Endometrial microvascular endothelial cells (primary cell): ENCODE measurements around the gene NHLRC4. TPM values are rescaled to one million over a fixed set of nuclear protein-coding genes. Genes with fewer than 3 reads are reported as not detected.

Experiments used
- in situ Hi-C: cut with HindIII; loops from 2 replicates; pipeline ENCODE4 v1.10.0; 2017; ENCODE audit warnings: low sequenced_read_pairs, low pct_unique_long_range_greater_than_20kb; ENCODE audit errors: inconsistent ontology term
- total RNA-seq: library from RNA; depleted of rRNA; stranded (reverse); fragments of >200 nt; gene quantifications from one replicate; pipeline ENCODE4 v1.2.3, GENCODE V29; 2015; ENCODE audit errors: inconsistent ontology term

NHLRC4 gene
- total RNA-seq, 1 donor from 2014 or later: not detected

DNA sequence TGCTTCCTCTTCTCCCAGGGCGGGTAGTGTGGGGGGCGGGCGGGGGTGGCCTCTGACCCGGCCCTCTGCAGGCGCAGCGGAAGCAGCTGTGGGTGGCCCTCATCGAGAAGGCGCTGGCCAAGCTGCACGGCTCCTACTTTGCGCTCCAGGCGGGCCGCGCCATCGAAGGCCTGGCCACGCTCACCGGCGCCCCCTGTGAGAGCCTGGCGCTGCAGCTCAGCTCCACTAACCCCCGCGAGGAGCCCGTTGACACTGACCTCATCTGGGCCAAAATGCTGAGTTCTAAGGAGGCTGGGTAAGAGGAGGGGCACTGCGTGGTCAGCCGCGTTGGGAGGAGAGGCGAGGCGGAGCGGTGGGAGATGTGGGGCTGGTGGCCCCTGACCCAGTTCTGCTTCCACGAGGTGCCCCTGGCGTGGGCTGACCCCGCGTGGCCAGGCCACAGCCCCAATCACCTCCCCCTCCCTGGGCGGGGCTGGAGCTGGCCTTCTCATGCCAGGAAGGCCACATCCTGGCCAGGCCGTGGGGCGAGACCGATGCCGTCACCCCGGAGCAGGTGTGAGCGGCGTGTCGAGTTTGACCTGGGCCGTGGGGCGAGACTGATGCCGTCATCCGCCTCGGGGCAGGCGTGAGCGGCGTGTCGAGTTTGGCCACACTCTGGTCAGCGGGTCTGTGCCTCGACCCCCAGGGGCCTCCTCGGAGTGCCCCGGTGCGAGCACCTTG, 17.1 kb upstream of the NHLRC4 start:
- in situ Hi-C loops: no loop called here

DNA sequence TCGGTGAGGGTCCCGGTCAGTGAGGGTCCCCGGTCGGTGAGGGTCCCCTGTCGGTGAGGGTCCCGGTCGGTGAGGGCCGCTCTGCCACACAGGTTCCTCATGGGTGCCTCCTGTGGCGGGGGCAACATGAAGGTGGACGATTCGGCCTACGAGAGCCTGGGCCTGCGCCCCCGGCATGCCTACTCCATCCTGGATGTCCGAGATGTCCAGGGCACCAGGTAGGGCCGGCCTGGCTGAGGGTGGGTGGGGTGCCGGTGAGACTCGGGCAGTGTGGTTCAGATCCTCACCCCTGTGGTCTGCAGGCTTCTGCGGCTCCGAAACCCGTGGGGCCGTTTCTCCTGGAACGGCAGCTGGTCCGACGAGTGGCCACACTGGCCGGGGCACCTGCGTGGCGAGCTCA, 15.6 kb upstream of the NHLRC4 start:
- in situ Hi-C loops: no loop called here

GRCh38 chr16:552171-552570, 14.6 kb upstream of the NHLRC4 start:
- in situ Hi-C loops: no loop called here

DNA sequence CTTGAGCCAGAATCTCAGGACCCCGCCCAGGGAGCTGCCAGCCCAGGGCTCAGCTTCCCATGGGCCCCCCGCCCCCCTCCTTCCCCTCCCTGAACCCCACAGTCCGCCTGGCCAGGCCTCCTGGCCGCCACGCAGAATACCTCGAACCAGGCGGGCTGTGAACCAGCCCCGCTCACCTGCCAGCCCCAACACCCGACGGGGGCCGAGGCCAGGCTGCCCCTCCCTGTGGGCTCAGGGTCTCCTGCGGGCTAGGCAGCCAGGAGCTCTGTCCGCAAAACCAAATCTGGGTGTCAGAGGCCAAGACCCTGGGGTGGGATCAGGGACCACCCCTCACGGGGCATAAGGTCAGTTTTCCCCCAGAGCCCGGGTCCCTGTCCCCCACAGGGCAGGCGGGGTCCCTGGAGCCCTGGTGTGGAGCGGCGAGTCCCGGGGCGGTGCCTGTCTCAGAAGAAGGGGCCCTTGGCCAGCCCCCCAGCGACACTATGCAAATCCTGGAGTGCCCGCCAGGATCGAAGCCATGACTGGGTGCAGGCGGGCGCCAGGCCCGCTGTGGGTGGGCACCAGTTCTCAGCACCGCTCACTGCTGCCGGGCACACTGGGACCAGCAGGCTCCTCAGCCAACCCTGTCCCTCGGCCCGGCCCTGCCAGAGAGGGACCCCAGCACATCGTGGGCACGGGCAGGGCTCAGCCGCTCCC, 13.1 kb upstream of the NHLRC4 start:
- in situ Hi-C loops: no loop called here

DNA sequence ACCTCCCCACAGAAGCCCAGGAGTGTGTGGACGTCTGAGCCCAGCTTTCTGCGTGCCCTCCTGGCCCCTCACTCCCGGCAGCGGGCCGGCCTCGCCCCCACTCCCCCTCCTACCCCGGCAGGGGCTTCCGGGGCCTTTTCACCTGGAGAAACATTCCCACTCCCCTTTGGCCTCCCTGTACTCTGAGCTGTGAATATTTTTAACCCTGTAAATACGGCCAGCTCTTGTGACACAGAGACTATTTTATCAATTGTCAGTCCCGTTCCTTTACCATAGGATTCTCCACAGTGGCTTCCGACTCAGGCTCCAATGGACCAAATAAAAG, 12.5 kb upstream of the NHLRC4 start:
- in situ Hi-C loops: no loop called here

GRCh38 chr16:554640-555365, 12.0 kb upstream of the NHLRC4 start:
- in situ Hi-C loops: no loop called here

- in situ Hi-C loops: no loop called here
Observed at GRCh38 chr16:555528-556473, 11.0 kb upstream of the NHLRC4 start.

GRCh38 chr16:556474-557173, 10.2 kb upstream of the NHLRC4 start:
- in situ Hi-C loops: no loop called here

DNA sequence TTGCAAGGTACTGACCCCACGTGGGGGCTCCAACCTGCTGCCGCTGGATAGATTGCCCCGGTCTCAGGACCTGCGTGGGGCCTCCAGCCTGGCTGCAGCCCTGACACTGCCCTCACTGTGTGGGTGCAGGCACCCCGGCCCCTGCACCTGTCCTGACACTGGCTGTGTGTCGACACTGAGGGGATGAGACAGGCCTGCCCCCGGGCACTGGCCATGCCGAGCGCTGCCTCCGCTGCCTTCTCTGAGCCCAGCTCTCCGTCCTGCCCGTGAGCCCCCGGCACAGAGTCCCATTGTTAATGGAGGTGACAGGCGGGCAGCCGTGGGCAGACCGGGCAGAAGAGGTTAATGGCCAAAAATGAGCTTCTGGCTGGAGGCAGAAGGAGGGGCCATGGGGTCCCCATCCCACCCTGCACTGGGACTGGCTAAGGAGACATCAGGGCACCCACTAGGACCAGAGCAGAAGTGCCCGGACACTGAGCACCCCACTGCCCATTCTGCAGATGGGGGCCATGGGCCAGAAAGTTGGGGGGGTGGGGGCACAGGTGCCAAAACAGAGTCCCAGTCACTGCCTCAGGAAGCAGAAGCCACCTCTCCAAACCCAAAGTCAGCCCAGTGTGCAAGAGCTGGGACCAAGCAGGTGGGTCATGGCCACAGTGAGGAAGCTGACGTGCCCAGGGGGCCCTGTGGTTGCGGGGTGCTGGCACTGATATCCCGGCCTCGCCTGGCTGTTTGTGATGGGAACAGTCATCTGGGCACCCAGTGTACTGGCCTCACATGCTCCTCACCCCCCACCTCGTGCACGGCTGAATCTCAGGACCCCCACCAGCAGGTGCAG, 9.1 kb upstream of the NHLRC4 start:
- in situ Hi-C loops: no loop called here

DNA sequence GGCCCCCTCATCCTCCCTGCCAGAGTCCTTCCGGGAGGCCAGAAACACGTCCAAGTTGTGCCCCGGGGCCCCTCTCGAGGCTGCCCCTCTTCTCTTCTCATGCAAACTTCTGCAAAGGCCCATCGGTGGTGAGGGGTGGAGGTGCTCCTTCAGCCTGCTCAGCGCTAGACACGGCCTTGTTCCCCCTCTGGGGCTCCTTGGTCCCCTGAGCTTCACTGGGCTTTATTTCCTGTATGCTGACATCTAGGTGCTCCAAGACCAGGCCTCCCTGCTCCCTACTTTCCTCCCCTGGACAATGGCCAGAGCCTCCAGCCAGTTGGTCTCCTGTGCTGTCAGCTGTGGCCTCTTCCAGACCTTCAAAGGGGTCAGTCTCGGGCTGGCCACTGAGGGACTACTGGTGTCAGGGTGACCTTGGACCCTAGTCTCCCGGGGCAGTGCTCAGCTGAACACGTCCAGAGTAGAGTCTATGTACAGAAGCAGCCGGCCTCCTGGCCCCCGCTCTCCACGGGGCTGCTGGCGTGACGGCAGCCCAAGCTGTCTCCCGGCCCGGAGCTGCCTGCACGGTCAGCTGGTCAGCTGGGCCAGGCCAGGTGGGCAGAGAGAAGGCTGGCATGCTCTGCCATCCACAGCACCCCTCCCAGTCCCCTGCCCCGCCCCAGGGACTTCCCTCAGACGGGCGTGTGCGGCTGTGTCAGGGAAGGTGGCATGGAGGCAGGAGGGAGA, 8.3 kb upstream of the NHLRC4 start:
- in situ Hi-C loops: no loop called here

- in situ Hi-C loops: no loop called here
Observed at GRCh38 chr16:559021-559380, 7.8 kb upstream of the NHLRC4 start.

DNA sequence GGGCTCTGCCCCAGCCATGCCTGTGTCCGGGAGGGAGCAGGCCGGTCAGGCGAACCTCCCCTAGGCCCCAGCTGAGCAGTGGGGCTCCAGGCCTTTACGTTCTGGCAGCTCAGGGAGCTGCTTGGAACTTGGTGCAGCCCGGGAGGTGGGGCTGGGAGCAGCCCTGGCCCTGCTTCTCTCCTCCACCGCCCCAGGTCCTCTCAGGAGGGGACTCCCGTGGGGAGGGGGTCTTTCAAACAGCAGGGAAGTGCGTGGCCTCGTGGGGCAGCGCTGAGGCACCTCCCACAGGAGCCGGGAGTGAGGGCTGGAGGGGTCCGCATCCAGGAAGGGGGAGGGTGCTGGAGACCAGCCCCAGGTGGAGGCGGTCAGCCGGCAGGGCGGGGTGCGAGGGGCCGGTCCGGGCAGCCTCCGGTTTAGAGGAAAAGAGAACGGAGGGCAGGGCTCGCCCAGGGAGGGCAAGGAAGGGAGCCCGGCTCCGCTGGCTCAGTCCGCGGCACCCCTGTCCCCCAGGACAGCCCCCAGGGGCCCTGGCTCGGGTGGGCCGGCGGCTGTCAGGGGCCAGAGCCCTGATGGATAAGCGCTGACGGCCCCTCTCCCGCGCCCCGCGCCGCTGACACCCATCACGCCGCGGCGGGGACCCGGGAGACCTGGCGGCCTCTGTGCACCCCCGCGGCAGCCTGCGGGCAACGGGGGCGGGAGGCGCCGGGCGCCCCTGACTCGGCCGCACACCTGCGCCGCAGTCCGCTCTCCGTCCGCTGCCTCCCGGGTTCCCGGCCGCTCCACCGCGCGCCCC, 7.2 kb upstream of the NHLRC4 start:
- in situ Hi-C loops: no loop called here

DNA sequence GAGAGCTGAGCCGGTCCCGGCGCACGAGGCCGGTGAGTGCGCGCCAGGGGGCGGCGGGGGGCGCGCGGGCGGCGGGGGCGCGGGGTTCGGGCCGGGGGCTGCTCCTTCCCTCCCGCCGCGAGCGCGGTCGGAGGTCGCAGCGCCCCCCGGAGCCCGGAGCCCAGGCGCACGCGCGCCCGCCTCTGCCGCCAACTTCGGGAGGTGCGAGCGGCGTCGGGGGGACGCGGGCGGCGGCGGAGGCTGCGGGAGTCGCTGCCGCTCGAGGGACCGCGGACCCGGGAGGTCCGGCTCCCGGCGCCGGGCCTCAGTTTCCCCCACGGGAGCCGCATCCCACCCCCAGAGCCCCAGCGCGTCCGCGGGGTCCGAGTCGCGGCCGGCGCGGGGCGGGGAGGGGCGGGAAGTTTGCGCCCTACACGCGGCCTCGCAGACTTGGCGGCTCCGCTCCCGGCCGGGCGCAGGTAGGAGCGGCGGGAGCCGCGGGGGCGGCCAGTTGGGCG, 6.6 kb upstream of the NHLRC4 start, which contains the start of gene PRR35:
Gene PRR35 (plus strand): TSS at position 191 of the 497 bp plus-strand sequence. CDS start 2,901 bp downstream, outside the sequence.
- in situ Hi-C loops: no loop called here

GRCh38 chr16:560701-561412, 5.9 kb upstream of the NHLRC4 start:
- in situ Hi-C loops: no loop called here

- in situ Hi-C loops: no loop called here
Observed at GRCh38 chr16:561413-561794, 5.4 kb upstream of the NHLRC4 start.
